ENCODE data around the gene RNF212.

Gene RNF212

DNA sequence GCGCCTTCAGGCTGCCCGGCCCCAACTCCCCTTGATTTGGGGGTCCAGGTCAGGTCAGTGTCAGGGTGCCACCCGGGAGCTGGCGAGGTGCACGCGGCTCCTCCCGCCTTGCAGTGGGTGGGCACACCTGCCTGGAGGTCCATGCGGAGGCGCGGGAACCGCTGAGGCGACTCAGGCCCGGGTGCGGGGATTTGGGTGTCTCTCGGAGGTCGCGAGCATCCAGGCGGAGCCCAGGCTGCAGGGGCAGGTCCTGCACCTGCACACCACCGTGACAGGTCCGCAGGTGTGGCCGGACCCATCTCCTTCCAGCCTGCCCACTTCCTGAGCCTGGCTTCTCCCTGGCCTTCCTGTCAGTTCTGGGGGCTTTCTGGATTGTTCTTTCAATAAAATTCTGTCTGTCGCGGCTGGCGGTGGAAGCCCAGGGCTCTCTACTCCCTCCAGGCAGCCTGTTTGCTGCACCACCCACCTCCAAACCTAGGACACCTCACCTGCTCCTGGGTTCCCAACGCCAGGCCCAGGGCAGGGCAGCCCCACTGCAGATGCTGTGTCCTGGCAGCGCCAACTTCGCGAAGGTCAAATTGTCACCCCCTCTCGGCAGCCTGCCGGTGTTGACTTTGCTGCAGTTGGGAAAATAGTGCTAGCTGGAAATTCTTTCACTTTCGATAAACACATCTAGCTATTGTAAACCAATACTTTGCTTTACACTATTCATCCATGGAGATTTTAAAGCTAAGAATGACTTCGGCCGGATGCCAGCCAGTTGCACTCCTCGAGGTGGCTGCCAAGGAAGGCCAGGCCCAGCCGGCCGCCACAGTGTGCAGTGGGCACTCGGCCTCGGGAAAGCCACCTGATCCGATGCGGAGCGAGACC lies 66.0 kb downstream of the RNF212 start:
- DNase-seq = no peak

DNA sequence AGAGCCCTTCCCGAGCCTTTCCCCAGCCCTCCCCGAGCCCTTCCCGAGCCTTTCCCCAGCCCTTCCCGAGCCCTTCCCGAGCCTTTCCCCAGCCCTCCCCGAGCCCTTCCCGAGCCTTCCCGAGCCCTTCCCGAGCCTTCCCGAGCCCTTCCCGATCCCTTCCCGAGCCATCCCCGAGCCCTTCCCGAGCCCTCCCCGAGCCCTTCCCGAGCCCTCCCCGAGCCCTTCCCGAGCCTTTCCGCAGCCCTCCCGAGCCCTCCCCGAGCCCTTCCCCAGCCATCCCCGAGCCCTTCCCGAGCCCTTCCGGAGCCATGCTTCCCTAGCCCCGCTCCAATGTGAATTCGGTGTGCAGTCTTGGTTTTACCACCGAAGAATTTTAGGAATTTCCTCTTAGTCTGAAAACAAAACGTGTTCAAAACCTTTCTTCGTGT lies 66.8 kb downstream of the RNF212 start:
- peak; percentile 28 for DNase-seq

DNA sequence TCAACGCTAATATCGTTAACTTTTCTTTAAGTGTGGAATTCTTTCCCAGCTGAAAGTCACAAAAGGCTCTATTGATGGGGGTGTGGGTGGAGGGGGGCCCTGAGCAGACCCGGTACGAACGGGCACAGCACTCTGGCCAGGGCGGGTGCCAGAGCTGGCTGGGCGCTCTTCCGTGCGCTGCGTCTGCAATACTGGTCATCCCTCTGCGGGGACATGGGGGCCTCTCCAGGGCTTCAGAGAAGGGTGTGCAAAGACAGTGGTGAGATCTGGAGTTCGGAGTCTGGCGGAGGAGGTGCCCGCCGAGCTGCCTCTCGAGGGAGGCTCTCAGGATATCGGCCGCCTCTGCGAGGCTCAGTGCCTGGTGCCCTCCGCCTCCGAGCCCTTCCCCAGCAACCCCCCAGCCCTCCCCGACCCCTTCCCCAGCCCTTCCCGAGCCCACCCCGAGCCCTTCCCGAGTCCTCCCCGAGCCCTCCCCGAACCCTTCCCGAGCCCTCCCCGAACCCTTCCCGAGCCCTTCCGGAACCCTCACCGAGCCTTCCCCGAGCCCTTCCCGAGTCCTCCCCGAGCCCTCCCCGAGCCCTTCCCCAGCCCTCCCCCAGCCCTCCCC lies 67.7 kb downstream of the RNF212 start:
- DNase-seq = peak; percentile 21

DNA sequence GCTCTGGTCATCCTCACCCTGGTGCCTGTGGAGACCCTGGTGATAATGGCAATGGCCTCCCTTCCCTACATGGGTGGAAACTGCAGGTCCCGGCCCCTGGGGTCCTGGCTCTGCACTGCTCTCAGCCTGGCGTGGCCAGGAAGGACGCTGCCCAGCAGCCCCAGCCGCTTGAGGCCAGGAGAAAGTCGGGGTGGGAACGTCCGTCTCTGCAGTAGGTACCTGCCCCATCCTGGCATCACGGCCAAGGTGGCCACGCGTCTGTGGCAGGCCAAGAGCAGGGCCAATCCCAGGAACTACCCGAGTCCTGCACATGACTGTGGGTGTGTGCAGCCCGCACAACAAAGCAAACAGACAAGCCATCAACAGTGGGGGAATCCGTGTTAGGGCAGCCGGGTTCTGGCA lies 68.2 kb downstream of the RNF212 start:
- DNase-seq = no peak

DNA sequence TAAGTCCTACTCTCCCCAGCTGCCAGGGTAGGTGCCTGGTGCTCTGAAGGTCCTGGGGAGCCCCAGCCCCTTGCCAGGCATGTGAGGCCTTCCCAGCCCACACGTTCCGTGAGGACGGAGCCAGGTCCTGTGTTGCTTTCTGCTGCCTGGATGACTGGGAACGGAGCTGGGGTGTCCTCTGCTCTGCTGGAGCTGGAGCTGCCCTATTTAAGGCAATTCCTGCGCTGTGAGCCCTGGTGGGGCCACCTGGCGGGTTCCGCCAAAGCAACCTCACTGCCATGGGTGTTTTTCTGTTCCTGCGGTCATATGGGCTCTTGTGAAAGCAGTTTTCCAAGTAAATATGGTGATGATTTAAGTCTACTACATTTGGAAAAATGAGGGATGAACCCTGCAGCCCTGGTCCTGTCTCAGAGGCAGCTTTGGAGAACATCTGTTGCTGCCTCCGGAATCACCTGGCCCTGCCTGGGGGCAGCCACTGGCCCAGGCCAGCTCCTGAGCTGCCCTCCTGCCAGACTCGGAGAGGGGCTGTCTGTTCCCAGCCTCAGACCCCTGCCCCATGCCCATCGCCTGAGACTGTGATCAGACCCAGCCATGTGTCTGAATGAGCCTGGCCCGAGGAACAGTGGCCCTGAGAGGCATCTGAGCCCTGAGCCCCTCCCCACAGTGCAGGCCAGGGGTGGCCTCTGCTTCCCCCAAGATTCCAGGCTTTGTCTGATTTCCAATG lies 68.7 kb downstream of the RNF212 start:
- no peak for DNase-seq

DNA sequence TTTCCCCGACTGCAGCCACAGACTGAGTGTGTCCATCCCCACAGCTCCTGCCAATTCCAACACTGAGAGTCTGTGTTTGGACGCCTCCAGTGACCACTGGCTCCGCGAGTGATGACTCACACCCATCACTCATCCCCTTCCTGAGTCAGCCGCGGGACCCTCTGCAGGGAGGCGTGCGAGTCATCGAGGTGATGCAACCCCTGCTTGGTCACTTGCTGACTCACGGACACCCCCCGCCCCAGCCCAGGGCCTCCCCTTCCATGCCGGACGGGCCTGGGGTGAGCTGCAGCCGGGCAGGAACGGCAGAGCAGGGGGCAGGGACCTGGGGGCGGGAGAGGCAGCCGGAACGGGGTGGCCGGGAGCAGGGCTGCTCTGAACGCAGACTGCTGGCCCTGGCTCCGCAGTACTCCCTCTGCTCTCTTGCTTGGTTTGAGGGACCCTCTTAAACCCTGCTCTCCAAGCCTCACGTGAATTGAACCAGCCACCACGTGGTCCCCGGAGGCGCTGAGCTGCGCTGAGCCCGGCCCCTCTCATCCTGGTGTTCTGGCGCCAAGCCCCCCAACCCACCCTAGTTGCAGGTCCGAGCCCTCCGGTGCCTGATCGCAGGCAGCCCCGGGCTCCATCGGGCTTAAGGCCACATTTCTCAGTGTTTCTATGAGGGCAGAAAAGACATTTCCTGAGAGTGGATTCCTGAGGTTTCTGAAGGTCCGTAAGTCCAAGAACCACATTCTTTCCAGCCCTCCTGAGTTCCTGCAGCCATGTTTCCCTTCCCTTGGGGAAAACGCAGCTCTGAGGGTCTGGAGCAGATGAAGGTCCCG lies 69.5 kb downstream of the RNF212 start:
- DNase-seq = peak; percentile 57

DNA sequence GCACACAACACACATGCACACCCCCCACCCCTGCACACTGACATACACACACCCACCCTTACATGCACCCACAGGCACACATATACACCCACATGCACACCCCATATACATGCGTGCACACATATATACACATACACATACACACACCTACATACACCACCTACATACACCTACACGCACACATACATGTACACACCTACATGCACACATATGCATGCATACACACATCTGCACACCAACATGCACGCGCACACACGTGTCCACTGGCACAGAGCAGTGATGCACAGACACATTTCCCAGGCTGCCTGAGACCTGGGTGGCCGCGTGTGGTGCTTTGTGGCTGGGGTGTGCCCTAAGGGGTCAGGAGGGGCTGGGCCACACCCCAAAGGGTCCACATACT lies 70.2 kb downstream of the RNF212 start:
- DNase-seq = no peak

DNA sequence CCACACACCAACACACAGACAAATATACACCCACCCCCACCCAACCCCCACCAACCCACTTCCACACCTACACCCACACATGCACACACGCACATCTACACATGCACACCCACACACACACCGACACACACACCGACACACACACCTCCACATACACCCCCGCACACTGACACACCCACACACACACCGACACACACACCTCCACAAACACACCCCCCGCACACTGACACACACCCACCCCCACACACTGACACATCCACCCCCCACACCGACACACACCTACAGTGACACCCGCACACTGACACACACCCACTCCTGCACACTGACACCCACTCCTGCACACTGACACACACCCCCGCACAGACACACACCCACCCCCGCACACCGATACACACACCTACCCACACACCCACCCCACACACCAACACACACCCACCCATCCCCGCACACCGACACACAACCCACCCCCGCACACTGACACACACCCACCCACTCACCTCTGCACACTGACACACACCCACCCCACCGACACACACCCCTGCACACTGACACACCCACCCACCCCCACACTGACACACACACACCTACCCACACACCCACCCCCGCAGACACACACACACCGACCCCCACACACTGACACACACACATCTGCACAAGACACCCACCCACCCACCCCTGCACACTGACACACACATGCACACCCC lies 70.9 kb downstream of the RNF212 start:
- DNase-seq = no peak

DNA sequence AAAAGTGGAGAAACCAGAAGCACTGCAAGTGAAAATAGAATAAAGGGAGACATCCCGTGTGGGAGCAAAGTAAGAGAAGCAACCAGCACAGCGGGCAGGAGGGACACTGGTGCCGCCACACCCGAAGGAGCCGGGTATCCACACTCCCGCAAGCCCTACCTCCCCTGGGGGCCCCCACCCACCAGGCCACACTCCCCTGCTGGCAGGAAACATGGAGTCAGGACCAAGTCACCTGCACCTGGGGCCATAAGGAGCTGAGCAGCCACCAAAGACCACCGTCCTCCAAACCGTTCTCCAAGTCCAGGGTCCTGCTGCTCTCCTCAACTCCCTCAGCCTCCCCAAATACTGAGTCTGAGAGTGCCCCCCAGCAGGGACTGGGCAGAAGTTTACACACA lies 71.4 kb downstream of the RNF212 start:
- no peak for DNase-seq

DNA sequence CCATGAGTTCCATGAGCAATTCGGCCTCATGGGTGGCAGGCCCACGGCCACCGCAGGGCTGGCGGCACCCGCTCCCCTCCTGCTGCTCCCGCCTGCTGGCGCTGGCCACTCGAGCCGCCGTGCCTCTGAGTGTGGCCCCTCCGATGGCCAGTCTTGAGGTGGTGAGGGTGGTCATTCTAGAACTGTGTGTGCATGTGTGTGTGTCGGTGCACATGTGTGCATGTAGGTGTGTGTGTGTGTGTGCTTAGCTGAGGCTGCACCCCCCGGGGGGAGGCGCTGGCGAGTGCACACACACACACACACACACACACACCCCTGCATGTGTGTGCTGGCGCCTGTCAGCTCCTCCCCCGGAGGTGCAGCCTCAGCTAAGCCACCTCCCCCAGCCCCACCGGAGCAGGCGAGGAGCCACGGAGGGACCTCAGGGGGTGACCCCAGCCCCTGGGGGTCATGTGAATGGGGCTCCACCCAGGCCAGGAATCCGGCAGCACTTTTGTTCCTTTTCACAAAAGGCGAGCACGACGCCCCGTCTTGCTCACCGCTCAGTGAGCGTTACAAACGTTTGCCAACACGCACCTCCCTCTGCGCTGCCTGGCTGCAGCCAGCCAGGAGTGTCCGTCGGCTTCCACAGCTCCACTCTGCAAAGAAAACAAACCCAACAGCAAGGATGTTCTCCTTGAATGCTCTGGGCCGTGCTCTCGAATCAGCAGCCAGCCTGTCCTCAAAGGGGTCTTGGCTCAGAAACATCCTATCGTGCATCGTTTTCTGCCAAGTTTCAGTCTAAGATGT lies 72.0 kb downstream of the RNF212 start:
- peak; percentile 42 for DNase-seq

DNA sequence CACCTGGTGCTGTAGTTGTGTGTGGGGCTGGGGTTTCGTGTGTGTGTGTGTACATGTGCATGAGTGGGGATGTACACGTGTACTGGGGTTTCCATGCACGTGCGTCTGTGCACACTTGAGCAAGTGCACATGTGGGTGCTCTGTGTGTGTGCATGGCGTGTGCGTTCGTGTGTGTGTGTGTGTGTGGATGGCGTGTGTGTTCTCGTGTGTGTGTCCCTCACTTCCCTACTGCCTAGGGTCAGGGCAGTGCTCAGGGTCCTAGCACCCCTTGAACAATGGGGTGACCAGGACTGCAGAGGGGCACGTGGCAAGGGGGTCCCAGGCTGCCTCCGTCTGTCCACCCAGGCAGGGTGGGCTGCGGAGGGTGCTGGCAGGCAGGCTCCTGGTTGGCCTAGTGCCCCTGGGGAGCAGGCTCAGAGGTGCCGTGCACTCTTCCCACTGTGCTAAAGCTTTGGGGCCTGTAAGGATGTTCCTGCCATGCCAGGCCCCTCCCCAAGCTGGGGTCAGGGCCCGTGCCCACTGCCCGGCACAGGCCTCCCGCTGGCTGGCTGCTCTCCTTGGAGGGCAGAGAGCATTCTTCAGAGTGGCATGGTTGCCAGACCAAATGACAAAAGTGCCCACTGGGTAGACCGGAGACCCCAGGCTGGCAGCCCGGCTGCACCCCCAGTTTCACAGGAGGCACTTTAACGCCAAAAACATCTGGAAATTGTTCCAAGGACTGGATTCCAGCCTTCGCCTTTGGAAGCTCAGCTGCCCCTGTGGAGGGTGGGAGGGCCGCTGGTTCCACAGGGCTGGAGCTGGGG lies 72.8 kb downstream of the RNF212 start:
- no peak for DNase-seq

DNA sequence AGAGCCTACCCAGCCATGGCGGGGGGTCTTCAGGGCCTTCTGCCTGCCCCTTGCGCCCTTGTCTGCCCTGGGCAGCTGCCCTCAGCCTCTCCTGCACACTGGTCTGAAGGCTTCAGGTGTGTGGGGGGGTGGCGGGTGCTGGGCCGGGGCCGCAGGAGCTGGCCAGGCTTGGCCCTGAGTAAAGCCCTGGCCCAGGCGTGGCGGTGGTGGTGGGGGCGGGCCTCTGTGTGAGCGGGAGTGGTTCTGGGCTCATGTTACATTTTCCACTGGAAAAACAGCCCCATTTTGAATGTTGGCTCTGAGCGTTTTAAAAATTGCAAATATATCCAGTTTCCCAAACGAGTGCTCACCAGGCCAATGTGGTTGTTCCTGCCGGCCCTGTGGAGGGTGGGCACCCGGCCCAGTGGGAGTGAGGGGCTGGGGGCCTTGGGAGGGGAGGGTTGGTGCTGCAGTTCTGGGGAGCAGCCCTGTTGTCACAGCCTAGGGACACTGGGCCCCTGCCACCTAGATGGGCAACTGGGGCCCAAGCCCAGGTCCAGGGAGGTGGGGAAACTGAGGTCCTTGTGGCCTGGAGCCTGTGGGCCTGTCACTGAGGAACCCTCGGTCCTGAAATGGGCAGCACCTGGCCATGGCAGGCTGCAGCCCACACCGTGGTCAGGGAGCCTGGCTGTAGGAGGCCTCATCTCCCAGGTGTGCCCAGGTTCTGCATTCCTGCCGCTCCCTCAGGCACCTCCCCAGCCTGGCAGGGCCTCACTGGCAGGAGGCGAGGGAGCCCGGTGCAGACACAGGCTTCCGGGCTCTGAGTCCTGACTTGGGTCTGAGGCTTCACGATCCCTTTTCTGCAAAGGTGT lies 73.6 kb downstream of the RNF212 start:
- no peak for DNase-seq

DNA sequence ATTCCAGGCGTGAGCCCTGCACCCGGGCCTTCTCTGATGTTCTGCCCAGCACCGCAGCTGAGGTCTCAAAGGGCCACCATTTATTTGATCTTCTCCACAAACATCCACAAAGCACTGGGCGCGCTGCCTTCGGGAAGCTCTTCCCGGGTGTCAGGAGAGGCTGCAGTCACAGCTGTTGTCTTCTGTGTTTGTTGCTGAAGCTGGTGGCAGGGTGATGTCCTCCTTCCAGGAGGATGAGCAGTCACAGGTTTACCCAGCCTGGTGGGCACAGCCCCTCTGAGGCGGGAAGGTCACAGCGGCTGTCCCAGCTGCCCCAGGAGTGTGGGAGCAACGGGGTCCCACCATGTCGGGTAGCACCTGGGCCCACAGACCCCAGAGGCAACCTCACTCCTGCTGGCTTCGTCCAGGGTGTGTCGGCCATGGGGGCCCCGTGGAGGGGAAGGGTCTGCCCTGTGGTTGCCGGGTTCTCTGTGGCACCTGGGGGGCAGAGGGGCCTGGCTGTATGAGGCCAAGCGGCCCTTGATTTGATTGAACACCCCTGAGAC lies 74.3 kb downstream of the RNF212 start:
- DNase-seq = no peak

DNA sequence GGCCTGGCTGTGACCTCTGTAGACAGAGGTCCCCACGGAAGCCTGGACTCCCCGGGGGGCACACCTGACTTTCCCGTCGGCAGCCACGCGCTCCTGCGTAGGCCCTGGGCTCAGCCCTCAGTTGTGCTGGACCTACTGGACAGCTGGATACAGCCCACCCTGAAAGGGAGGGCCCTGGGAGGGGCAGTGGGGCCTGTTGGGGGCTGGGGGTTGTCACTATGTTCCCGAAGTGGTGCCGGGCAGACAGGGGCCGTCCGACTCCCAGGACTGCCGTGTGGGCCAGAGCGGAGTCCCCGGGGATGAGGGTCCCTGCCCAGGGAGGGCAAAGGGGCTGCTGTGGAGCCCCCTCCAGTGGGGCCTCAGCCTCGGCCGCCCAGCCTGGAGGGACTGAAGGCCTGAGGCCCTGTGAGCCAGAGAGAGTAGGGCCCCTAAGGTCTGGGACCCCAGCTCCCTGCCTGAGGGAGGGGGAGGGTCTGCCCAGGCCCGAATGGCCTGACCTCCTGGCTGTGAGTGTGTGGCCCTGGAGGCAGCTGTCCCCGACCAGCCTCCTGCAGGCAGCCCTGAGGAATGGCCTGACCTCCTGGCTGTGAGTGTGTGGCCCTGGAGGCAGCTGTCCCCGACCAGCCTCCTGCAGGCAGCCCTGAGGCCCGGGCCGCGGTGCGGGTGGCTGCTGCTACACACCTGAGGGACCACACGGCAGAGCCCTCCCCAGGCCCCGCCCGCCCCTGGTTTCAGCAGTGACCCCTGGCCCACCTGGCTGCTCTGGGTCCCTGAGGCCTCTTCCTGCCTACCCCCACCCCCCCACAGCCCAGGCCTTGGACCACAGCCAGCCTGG lies 76.2 kb downstream of the RNF212 start:
- no peak for DNase-seq

DNA sequence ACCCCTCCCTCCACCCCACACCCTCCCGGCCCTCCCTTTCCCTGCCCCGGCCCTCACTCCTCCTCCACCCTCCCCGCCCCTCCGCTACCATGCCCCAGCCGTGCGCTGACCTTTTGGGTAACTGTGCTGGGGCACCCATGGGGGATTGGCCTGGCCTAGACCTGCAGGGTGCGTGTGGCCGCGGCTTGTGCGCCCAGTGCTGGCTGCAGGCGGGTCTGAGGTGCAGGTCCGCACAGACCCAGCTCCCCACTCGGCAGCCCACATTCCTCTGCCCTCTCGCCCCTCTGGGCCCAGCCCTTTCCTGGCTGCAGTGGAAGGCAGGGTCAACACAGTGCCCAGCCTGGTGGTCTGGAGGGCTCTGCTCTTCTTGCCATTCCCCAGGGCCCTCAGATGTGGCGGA lies 77.3 kb downstream of the RNF212 start:
- DNase-seq = no peak

DNA sequence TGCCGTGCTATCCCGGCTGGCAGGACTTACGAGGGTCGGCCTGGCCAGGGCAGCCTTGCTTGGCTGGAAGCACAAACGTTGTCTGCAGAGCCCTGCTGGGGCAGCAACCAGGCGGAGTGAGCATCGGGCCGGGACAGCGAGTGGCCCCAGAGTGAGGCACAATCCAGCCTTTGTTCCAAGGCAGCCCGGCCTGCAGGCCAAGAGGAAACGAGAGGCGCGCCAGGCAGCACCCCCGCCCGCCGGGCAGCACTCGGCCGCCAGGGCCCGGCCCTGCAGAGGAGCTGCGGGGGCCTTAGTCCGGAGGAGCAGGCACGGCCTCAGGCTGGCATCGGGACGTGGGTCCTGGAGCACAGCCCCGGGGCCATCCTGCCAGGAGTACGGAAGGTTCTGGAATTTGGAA lies 77.9 kb downstream of the RNF212 start:
- peak; percentile 93 for DNase-seq

DNA sequence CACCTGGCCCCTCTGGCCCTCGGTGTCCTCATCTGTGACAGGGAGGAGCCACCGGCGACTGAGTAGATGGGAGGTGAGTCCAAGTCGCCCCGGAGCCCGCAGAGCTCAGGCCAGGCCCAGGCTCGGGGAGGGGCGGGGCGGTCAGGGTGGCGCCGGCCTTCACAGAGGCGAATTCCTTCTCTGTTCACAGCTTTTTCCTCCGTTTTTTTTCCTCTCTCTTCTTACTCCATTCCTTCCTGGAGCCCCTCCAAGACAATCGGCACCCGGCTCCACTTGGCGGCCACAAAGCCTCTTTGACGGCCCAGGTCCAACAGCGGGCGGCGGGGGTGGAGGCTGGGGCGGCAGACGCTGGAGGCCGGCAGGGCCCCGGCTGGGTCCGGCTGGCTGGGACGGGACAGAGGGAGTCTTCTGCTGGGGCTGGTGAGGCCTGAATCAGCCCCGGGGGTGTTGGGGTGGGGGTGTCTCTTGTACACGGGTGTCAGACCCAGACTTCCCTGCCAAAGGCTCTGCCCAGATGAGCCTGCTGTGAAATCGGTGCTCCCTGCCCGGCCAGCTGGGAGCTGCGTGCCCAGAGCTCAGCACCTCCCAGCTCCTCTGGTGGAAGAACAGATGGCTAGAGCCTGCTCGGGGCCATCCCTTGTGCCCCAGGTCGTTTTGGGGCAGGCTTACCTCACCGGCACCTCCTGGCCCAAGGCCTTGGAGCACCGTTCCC lies 79.4 kb downstream of the RNF212 start:
- peak; percentile 68 for DNase-seq

DNA sequence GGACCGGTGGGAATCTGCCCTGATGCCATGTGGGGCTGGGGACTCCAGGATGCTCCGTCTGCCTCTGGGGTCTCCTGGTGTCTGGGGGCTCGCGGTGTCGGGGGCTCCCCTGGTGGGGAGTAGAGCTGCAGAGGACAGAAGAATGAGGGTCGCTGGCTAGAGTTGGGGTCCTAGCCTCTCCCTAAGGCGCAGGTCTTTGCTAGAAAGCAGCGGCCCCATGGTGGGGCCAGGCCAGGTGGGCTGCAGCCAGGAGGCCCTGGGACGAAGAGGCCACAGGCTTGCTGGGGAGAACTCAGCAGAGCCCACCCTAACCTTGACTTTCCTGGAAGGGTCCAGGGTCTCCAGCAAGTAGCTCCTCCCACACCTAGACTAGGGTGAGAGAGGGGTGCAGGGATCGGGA lies 80.5 kb downstream of the RNF212 start:
- no peak for DNase-seq

Measured in midbrain (tissue), 1 donor.